H1 (cell line): ENCODE data around the gene CILP. TPM values are rescaled to one million over a fixed set of nuclear protein-coding genes. Genes with fewer than 3 reads are reported as not detected.

Experiments
- CTCF ChIA-PET: fragments of 300-600 bp; sonication (Branson Sonifier 250); formaldehyde crosslinking; loops from one replicate; lab custom pipeline; 2021; ENCODE audit not compliant: partially characterized antibody; lab: Charles Lee
- POLR2A ChIA-PET: fragments of 300-600 bp; sonication (Branson Sonifier 250); formaldehyde crosslinking; loops from one replicate; lab custom pipeline; 2021; ENCODE audit warnings: inconsistent platforms; ENCODE audit not compliant: partially characterized antibody; lab: Charles Lee
- DNase-seq, 2 experiments: peaks; one replicate each; pipeline versions ENCODE4 v3.0.0 to v3.0.0-alpha.2; 2010 to 2022; ENCODE audit warnings: low spot score in 2 of 2, low read depth in 1 of 2, mixed read lengths in 1 of 2
- FAIRE-seq: peaks from 2 replicates; lab custom pipeline; 2011; peaks lifted over from hg19 to GRCh38; lab: Jason Lieb, UNC
- H2AFZ ChIP-seq: 2 replicates; pipeline ENCODE4 v1.8.1; 2012; ENCODE audit warnings: low read length, inconsistent platforms
- H2AK5ac ChIP-seq: 2 replicates; pipeline ENCODE4 v1.6.1; 2013; ENCODE audit warnings: low read depth, low read length
- H2BK120ac ChIP-seq: replicated peaks from 2 replicates; pipeline ENCODE3; 2013; ENCODE audit warnings: low read depth, low read length, inconsistent platforms
- H2BK12ac ChIP-seq: 2 replicates; pipeline ENCODE4 v1.6.1; 2013; ENCODE audit warnings: low read depth, low read length
- H2BK15ac ChIP-seq: 2 replicates; pipeline ENCODE4 v1.6.1; 2013; ENCODE audit warnings: low read length
- H2BK20ac ChIP-seq: 2 replicates; pipeline ENCODE4 v1.6.1; 2013; ENCODE audit warnings: low read length
- H2BK5ac ChIP-seq: 2 replicates; pipeline ENCODE4 v1.6.1; 2013; ENCODE audit warnings: low read depth, low read length
- H3K14ac ChIP-seq: 2 replicates; pipeline ENCODE4 v1.6.1; 2013; ENCODE audit warnings: inconsistent platforms; ENCODE audit not compliant: insufficient read length
- H3K18ac ChIP-seq: 2 replicates; pipeline ENCODE4 v1.6.1; 2013; ENCODE audit warnings: low read length; ENCODE audit errors: extremely low read depth
- H3K23ac ChIP-seq: 2 replicates; pipeline ENCODE4 v1.6.1; 2013; ENCODE audit warnings: inconsistent platforms; ENCODE audit not compliant: insufficient read length
- H3K23me2 ChIP-seq: 2 replicates; pipeline ENCODE4 v1.6.1; 2013; ENCODE audit warnings: low read depth, low read length
- H3K27ac ChIP-seq: 2 replicates; pipeline ENCODE4 v1.6.1; 2011; ENCODE audit warnings: low read depth, low read length, inconsistent platforms
- H3K27me3 ChIP-seq, 4 experiments: replicated peaks in 1 of 4; 1 replicate in 1 of 4; 2 replicates in 3 of 4; pipeline versions ENCODE4 v1.6.1 to v1.8.1; 2011 to 2013; ENCODE audit warnings: low read length in 3 of 4, mild to moderate bottlenecking in 3 of 4, inconsistent platforms in 2 of 4, mixed read lengths in 2 of 4, moderate library complexity in 1 of 4; ENCODE audit not compliant: control insufficient read depth in 3 of 4, insufficient read depth in 3 of 4; ENCODE audit errors: extremely low read depth in 1 of 4
- H3K36me3 ChIP-seq, 4 experiments: 2 replicates each; pipeline versions ENCODE4 v1.6.1 to v1.8.1; 2011 to 2013; ENCODE audit warnings: mild to moderate bottlenecking in 4 of 4, low read length in 3 of 4, moderate library complexity in 2 of 4, control low read depth in 1 of 4, inconsistent platforms in 1 of 4; ENCODE audit not compliant: insufficient read depth in 4 of 4, control insufficient read depth in 2 of 4
- H3K4ac ChIP-seq: replicated peaks from 2 replicates; pipeline ENCODE3; 2013; ENCODE audit warnings: low read length, low read depth, mixed read lengths, inconsistent platforms; ENCODE audit not compliant: insufficient read length
- H3K4me1 ChIP-seq, 4 experiments: replicated peaks in 1 of 4; 1 replicate in 1 of 4; 2 replicates in 3 of 4; pipeline versions ENCODE4 v1.6.1 to v1.8.1; 2011 to 2013; ENCODE audit warnings: low read length in 3 of 4, inconsistent platforms in 2 of 4, mixed read lengths in 1 of 4; ENCODE audit not compliant: insufficient read depth in 4 of 4, control insufficient read depth in 3 of 4
- H3K4me2 ChIP-seq, 2 experiments: 2 replicates each; pipeline versions ENCODE4 v1.6.1 to v1.8.1; 2011 to 2013; ENCODE audit warnings: low read depth in 2 of 2, low read length in 2 of 2, control low read depth in 1 of 2, inconsistent platforms in 1 of 2, mild to moderate bottlenecking in 1 of 2; ENCODE audit not compliant: insufficient read depth in 1 of 2
- H3K4me3 ChIP-seq, 4 experiments: fragments of 200-600, 300-600 bp in 1 of 4; sonication (generic), shearing (Covaris generic), sonication (Bioruptor Twin) in 1 of 4; 2 replicates each; pipeline versions ENCODE4 v1.5.1 to v1.8.1; 2011 to 2016; ENCODE audit warnings: low read length in 4 of 4, low read depth in 3 of 4, control low read depth in 2 of 4, inconsistent platforms in 2 of 4, mild to moderate bottlenecking in 2 of 4, mixed read lengths in 1 of 4, moderate library complexity in 1 of 4; ENCODE audit not compliant: insufficient read depth in 2 of 4; ENCODE audit errors: extremely low read depth in 1 of 4
- H3K56ac ChIP-seq: replicated peaks from 2 replicates; pipeline ENCODE3; 2013; ENCODE audit warnings: low read depth, mild to moderate bottlenecking, mixed read lengths, low read length, inconsistent platforms; ENCODE audit not compliant: insufficient read length
- H3K79me1 ChIP-seq: 2 replicates; pipeline ENCODE4 v1.6.1; 2013; ENCODE audit warnings: low read depth, low read length, control low read depth
- H3K79me2 ChIP-seq, 2 experiments: 2 replicates each; pipeline versions ENCODE4 v1.6.1 to v1.8.1; 2012 to 2013; ENCODE audit warnings: low read length in 2 of 2, mild to moderate bottlenecking in 2 of 2, inconsistent platforms in 1 of 2; ENCODE audit not compliant: insufficient read depth in 2 of 2, control insufficient read depth in 1 of 2
- H3K9ac ChIP-seq, 4 experiments: replicated peaks in 1 of 4; 1 replicate in 1 of 4; 2 replicates in 3 of 4; pipeline versions ENCODE4 v1.6.1 to v1.8.1; 2011 to 2013; ENCODE audit warnings: low read depth in 3 of 4, low read length in 3 of 4, control low read depth in 2 of 4, mild to moderate bottlenecking in 2 of 4, moderate library complexity in 2 of 4, inconsistent platforms in 1 of 4; ENCODE audit errors: extremely low read depth in 1 of 4
- H3K9me3 ChIP-seq, 2 experiments: 2 replicates each; pipeline versions ENCODE4 v1.6.1 to v1.8.1; 2012 to 2013; ENCODE audit warnings: mild to moderate bottlenecking in 2 of 2, moderate library complexity in 2 of 2, control low read depth in 1 of 2, inconsistent platforms in 1 of 2, low read depth in 1 of 2, low read length in 1 of 2, mixed read lengths in 1 of 2; ENCODE audit not compliant: insufficient read depth in 2 of 2
- H4K20me1 ChIP-seq, 2 experiments: replicated peaks in 1 of 2; 2 replicates each; pipeline versions ENCODE3 to v1.8.1; 2011 to 2013; ENCODE audit warnings: inconsistent platforms in 2 of 2, low read length in 2 of 2, mild to moderate bottlenecking in 1 of 2; ENCODE audit not compliant: insufficient read depth in 2 of 2, control insufficient read depth in 1 of 2
- H4K5ac ChIP-seq: 2 replicates; pipeline ENCODE4 v1.6.1; 2013; ENCODE audit warnings: low read length, low read depth, mixed read lengths, inconsistent platforms; ENCODE audit not compliant: insufficient read length
- H4K8ac ChIP-seq: 2 replicates; pipeline ENCODE4 v1.8.0; 2013; ENCODE audit warnings: mild to moderate bottlenecking, moderate library complexity, low read length, inconsistent platforms; ENCODE audit not compliant: insufficient read depth; ENCODE audit errors: extremely low read depth
- H4K91ac ChIP-seq: replicated peaks from 2 replicates; pipeline ENCODE3; 2013; ENCODE audit warnings: low read length, mixed read lengths, inconsistent platforms; ENCODE audit not compliant: insufficient read length
- ASH2L ChIP-seq: fragments of 200-600, 300-600 bp; sonication (generic); IDR thresholded peaks from one replicate; pipeline ENCODE4 v1.7.1; 2017; ENCODE audit warnings: low read length
- BRCA1 ChIP-seq: IDR thresholded peaks from 2 replicates; pipeline ENCODE4 v1.6.1; 2012; ENCODE audit warnings: low read depth, low read length, improper control_type of control experiment
- FOSL1 ChIP-seq: IDR thresholded peaks from 2 replicates; pipeline ENCODE4 v1.6.1; 2011; ENCODE audit warnings: mild to moderate bottlenecking, low read depth, low read length, moderate library complexity; ENCODE audit not compliant: insufficient read depth
- GTF2F1 ChIP-seq: IDR thresholded peaks from 2 replicates; pipeline ENCODE4 v1.6.1; 2012; ENCODE audit warnings: low read depth, low read length, improper control_type of control experiment, borderline replicate concordance
- HDAC2 ChIP-seq, 2 experiments: fragments of 300-600 bp in 1 of 2; sonication (generic) in 1 of 2; IDR thresholded peaks; 2 replicates each; pipeline ENCODE4 v1.6.1; 2011 to 2012; ENCODE audit warnings: low read depth in 2 of 2, low read length in 2 of 2, mild to moderate bottlenecking in 2 of 2, moderate library complexity in 2 of 2, borderline replicate concordance in 1 of 2, inconsistent platforms in 1 of 2
- HDAC6 ChIP-seq: IDR thresholded peaks from one replicate; pipeline ENCODE4 v1.7.1; 2012; ENCODE audit warnings: low read depth, mild to moderate bottlenecking, inconsistent platforms, low read length, moderate library complexity
- NRF1 ChIP-seq: IDR thresholded peaks from 2 replicates; pipeline ENCODE4 v1.6.1; 2011; ENCODE audit warnings: mild to moderate bottlenecking, low read depth, low read length, improper control_type of control experiment
- PHF8 ChIP-seq: fragments of 200-600 bp; sonication (generic); conservative IDR thresholded peaks from 2 replicates; pipeline ENCODE4 v1.7.1; 2012; ENCODE audit warnings: low read depth, mild to moderate bottlenecking, inconsistent platforms, low read length, moderate library complexity
- polyA plus RNA-seq, 7 experiments: library from polyadenylated mRNA; depleted of rRNA in 3 of 7; stranded (reverse) in 5 of 7; unstranded in 2 of 7; fragments of >200 nt in 5 of 7; fragments of 200-250 nt in 2 of 7; gene quantifications; 1 replicate in 5 of 7; 2 replicates in 1 of 7; 4 replicates in 1 of 7; pipeline versions ENCODE4 v1.2.1 to v1.2.3, GENCODE V29; 2011 to 2013; ENCODE audit warnings: missing spikeins in 2 of 7, mixed read lengths in 2 of 7
- total RNA-seq: library from RNA; stranded (reverse); fragmentation: NEBNext Ultra II Directional; extraction: Animal tissue kit (Norgen Biotek cat#: 25700); gene quantifications from 2 replicates; pipeline ENCODE4 v1.2.1, GENCODE V29; 2021
- TF ChIP-seq, protein P1 (sequence below), 3 experiments: IDR thresholded peaks; 1 replicate in 2 of 3; 2 replicates in 1 of 3; pipeline versions ENCODE4 v1.5.1 to v1.6.1; 2011; ENCODE audit warnings: low read length in 3 of 3, mild to moderate bottlenecking in 3 of 3, inconsistent platforms in 2 of 3, low read depth in 1 of 3, moderate library complexity in 1 of 3; ENCODE audit not compliant: insufficient read depth in 1 of 3; ENCODE audit errors: control extremely low read depth in 1 of 3

CILP gene
- total and polyA plus RNA-seq, 2 of the 8 experiments (the other 6 are each of a cell fraction or from before 2014, with no cell fraction given) = 0.02 TPM; not detected in 1

GRCh38 chr15:65244638-65245037 is 33.4 kb upstream of the CILP start:
- H3K4me3 ChIP-seq = no peak overlapping the region
- no peak overlapping the region for H2BK12ac ChIP-seq
- no peak overlapping the region for H4K91ac ChIP-seq
- H3K23me2 ChIP-seq = no peaks in the 10 kb centered on the region
- no peak overlapping the region for H2AFZ ChIP-seq
- H3K27me3 ChIP-seq = no peaks in the 10 kb centered on the region; a peak in 1 of 7 replicates
- no peak overlapping the region for H3K9ac ChIP-seq
- no peaks in the 10 kb centered on the region for H3K79me1 ChIP-seq
- no peak overlapping the region for H2BK15ac ChIP-seq
- FAIRE-seq (no peak), DNase-seq (no peak)
- no peaks in the 10 kb centered on the region for H4K20me1 ChIP-seq
- H2AK5ac ChIP-seq = no peak overlapping the region
- H4K8ac ChIP-seq = no peak overlapping the region
- CTCF ChIA-PET = interaction anchor here (2.1 to 3.5 kb wide), 2 partner anchors 26 to 50 kb away, joined by 4 to 21 read pairs; no protein-coding TSS in a partner anchor
- no peaks in the 10 kb centered on the region for H3K79me2 ChIP-seq
- POLR2A ChIA-PET = no interaction called here
- H3K36me3 ChIP-seq = no peaks in the 10 kb centered on the region
- peaks cover 0 to 4% (median 2%) of the 10 kb centered on the region in 4 experiments; a peak in 4 of 7 replicates for H3K4me1 ChIP-seq
- no peak overlapping the region for H4K5ac ChIP-seq
- no peak overlapping the region for H2BK20ac ChIP-seq
- no peak overlapping the region for H2BK5ac ChIP-seq
- H3K9me3 ChIP-seq = no peaks in the 10 kb centered on the region
- no peak overlapping the region for H3K4me2 ChIP-seq
- H3K56ac ChIP-seq = no peak overlapping the region
- no peak overlapping the region for H2BK120ac ChIP-seq
- H3K4ac ChIP-seq = no peak overlapping the region
- no peak overlapping the region for H3K27ac ChIP-seq
- no peak overlapping the region for H3K18ac ChIP-seq
- H3K14ac ChIP-seq = no peak overlapping the region
- no peak overlapping the region for H3K23ac ChIP-seq
- TF ChIP-seq FOSL1 (no peak), NRF1 (no peak), GTF2F1 (no peak), ASH2L (no peak), HDAC2 (IDR thresholded peaks at IDR 0.05; ENCODE audit: borderline replicate concordance in 1 of 2, low read depth in 2 of 2, low read length in 2 of 2) (no peak), HDAC6 (no peak), PHF8 (no peak), BRCA1 (no peak)
- TF ChIP-seq, protein P1, sequence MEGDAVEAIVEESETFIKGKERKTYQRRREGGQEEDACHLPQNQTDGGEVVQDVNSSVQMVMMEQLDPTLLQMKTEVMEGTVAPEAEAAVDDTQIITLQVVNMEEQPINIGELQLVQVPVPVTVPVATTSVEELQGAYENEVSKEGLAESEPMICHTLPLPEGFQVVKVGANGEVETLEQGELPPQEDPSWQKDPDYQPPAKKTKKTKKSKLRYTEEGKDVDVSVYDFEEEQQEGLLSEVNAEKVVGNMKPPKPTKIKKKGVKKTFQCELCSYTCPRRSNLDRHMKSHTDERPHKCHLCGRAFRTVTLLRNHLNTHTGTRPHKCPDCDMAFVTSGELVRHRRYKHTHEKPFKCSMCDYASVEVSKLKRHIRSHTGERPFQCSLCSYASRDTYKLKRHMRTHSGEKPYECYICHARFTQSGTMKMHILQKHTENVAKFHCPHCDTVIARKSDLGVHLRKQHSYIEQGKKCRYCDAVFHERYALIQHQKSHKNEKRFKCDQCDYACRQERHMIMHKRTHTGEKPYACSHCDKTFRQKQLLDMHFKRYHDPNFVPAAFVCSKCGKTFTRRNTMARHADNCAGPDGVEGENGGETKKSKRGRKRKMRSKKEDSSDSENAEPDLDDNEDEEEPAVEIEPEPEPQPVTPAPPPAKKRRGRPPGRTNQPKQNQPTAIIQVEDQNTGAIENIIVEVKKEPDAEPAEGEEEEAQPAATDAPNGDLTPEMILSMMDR (IDR thresholded peaks at IDR 0.05; ENCODE audit: control extremely low read depth in 1 of 3, insufficient read depth in 1 of 3, low read depth in 1 of 3, low read length in 3 of 3) = no peak
